ENCODE data around the gene SNTA1. TPM values are rescaled to one million over a fixed set of nuclear protein-coding genes. Genes with fewer than 3 reads are reported as not detected.

Gene SNTA1
- total RNA-seq, 4 donors from 2014 or later = 24.1 to 51.6 (median 42.3) TPM

DNA sequence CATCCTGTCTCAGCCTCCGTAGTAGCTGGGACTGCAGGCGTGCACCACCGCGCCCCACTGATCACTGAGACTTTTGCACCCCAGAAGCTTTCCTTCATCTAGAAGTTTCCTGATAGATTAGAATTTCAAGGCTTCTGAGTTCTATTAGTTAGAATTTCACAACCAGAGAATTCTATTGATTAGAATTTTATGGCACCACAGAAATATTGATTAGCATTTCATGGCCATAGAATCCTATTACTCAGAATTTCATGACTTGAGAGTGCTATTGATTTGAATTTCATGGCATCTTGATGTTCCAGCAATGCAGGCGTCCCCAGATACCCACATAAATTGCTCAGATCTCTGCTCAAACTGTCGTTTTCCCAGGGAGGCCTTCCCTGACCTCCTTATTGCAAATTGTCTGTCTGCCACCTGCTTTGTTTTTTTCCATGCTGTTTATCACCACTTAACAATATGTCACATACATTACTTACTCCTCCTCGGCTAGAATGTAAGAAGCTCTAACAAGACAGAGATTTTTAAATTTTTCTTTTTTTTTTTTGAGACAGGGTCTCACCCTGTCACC lies 29.4 kb upstream of the SNTA1 start:
- 92% methylated on average over 7 of the region's 7 CpGs for WGBS
- Histone ChIP-seq H3K27me3 (peaks cover 0 to 11% (median 0%) of the 10 kb centered on the region in 4 donors), H3K9me3 (no peaks in the 10 kb centered on the region), H3K4me1 (no peaks in the 10 kb centered on the region), H3K36me3 (no peaks in the 10 kb centered on the region), H3K27ac (replicated peaks in 1 of 4) (no peak overlapping the region), H3K4me3 (no peak overlapping the region)
- TF ChIP-seq POLR2AphosphoS5 (IDR thresholded peaks at IDR 0.05) (no peak), POLR2A (IDR thresholded peaks at IDR 0.05; ENCODE audit: low read depth) (no peak), EP300 (IDR thresholded peaks at IDR 0.05) (no peak)
- TF ChIP-seq, protein P1, sequence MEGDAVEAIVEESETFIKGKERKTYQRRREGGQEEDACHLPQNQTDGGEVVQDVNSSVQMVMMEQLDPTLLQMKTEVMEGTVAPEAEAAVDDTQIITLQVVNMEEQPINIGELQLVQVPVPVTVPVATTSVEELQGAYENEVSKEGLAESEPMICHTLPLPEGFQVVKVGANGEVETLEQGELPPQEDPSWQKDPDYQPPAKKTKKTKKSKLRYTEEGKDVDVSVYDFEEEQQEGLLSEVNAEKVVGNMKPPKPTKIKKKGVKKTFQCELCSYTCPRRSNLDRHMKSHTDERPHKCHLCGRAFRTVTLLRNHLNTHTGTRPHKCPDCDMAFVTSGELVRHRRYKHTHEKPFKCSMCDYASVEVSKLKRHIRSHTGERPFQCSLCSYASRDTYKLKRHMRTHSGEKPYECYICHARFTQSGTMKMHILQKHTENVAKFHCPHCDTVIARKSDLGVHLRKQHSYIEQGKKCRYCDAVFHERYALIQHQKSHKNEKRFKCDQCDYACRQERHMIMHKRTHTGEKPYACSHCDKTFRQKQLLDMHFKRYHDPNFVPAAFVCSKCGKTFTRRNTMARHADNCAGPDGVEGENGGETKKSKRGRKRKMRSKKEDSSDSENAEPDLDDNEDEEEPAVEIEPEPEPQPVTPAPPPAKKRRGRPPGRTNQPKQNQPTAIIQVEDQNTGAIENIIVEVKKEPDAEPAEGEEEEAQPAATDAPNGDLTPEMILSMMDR (IDR thresholded peaks at IDR 0.05) = no peak
- intact Hi-C loops (cut with DNase I) = no loop called here
- DNase-seq (ENCODE audit: extremely low spot score) = no peak

DNA sequence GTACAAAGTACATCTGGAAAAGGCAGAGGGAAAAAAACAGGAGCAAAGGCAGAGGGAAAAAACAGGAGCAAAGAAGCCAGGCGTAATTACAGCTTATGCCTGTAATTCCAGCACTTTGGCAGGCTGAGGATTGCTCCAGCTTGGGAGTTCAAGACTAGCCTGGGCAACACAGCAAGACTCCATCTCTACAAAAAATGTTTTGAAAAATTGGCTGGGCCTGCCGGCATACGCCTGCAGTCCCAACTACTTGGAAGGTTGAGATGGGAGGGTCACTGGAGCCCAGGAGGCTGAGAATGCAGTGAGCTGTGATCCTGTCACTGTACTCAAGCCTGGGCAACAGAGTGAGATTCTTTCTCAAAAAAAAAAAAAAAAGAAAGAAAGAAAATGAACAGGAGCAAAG lies 27.3 kb upstream of the SNTA1 start:
- 74% methylated on average over 3 of the region's 3 CpGs for WGBS

DNA sequence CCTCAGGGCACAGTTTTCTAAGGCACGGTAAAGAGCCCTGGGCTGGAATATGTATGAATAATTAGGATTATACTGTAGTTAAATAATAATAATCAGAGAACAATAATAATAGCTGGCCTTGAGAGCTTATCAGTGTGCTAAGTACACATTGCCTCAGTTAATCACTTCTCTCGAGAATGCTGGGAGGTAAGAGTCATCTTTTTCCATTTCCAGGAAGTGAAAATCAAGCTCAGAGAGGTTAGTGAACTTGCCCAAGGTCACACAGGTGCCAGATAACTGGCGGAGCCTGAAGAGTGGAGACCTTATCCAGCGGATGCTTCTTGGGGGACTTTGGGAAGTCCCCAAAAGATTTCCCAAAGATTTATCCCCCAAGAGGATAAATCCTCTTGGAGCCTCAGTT lies 26.9 kb upstream of the SNTA1 start:
- no peak overlapping the region for H3K27ac ChIP-seq (replicated peaks in 1 of 4)
- H3K9me3 ChIP-seq = no peaks in the 10 kb centered on the region
- no peaks in the 10 kb centered on the region for H3K36me3 ChIP-seq
- 86% methylated on average over 4 of the region's 4 CpGs for WGBS
- intact Hi-C loops (cut with DNase I) = no loop called here
- no peaks in the 10 kb centered on the region for H3K4me1 ChIP-seq
- DNase-seq (ENCODE audit: extremely low spot score) = no peak
- no peak overlapping the region for H3K4me3 ChIP-seq
- TF ChIP-seq, protein P1 (IDR thresholded peaks at IDR 0.05) = no peak
- TF ChIP-seq POLR2AphosphoS5 (IDR thresholded peaks at IDR 0.05) (no peak), POLR2A (IDR thresholded peaks at IDR 0.05; ENCODE audit: low read depth) (no peak), EP300 (IDR thresholded peaks at IDR 0.05) (no peak)
- H3K27me3 ChIP-seq = peaks cover 0 to 8% (median 0%) of the 10 kb centered on the region in 4 donors

More for the DNA sequence above, 27.3 kb upstream of the SNTA1 start:
- intact Hi-C loops (cut with DNase I) = no loop called here
- Histone ChIP-seq H3K4me1 (no peaks in the 10 kb centered on the region), H3K27me3 (peaks cover 0 to 11% (median 0%) of the 10 kb centered on the region in 4 donors), H3K27ac (replicated peaks in 1 of 4) (no peak overlapping the region), H3K9me3 (no peaks in the 10 kb centered on the region), H3K4me3 (no peak overlapping the region), H3K36me3 (no peaks in the 10 kb centered on the region)
- DNase-seq (ENCODE audit: extremely low spot score) = no peak
- no peak for TF ChIP-seq POLR2A (IDR thresholded peaks at IDR 0.05; ENCODE audit: low read depth)
- no peak for TF ChIP-seq POLR2AphosphoS5 (IDR thresholded peaks at IDR 0.05)
- no peak for TF ChIP-seq EP300 (IDR thresholded peaks at IDR 0.05)
- TF ChIP-seq, protein P1 (IDR thresholded peaks at IDR 0.05) = no peak

DNA sequence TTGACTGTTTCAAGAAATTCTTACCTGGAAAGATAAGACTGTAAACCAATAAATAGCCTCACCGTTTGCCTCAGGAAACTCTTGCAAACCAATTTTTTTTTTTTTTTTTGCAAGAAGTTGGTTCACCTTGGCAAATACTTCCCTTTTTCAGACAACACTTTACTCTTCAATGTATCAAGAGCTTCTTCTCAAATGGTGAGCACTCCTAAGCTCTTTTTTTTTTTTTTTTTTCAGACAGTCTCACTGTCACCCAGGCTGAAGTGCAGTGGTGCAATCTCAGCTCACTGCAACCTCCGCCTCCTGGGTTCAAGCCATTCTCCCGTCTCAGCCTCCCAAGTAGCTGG lies 22.7 kb upstream of the SNTA1 start:
- Histone ChIP-seq H3K36me3 (no peaks in the 10 kb centered on the region), H3K27ac (replicated peaks in 1 of 4) (peak overlapping the region in 1 of 4 donors; percentile 34), H3K9me3 (no peaks in the 10 kb centered on the region), H3K4me1 (peaks cover 0 to 11% (median 4%) of the 10 kb centered on the region in 4 donors), H3K4me3 (no peak overlapping the region), H3K27me3 (no peaks in the 10 kb centered on the region)
- 92% methylated on average over 3 of the region's 3 CpGs for WGBS
- intact Hi-C loops (cut with DNase I) = no loop called here
- DNase-seq (ENCODE audit: extremely low spot score) = no peak
- TF ChIP-seq POLR2A (IDR thresholded peaks at IDR 0.05; ENCODE audit: low read depth) (no peak), EP300 (IDR thresholded peaks at IDR 0.05) (no peak), POLR2AphosphoS5 (IDR thresholded peaks at IDR 0.05) (no peak)
- TF ChIP-seq, protein P1 (IDR thresholded peaks at IDR 0.05) = no peak
